ENCODE data around the gene SFXN1.
"Not testable (repeated sequence)": the region's sequence is repeated elsewhere in the genome, so short reads cannot be mapped to it uniquely, and the experiment has no call there.

SFXN1 gene

GRCh38 chr5:175454338-175454737 lies 24.0 kb upstream of the SFXN1 start:
- not testable (repeated sequence) for H3K4me1 ChIP-seq (ENCODE audit: control insufficient read depth, insufficient read depth, low read length); H3K27me3 ChIP-seq (ENCODE audit: control insufficient read depth, insufficient read depth, low read length); H3K9ac ChIP-seq (ENCODE audit: low read length); H3K9me3 ChIP-seq (ENCODE audit: control insufficient read depth, low read length); H3K36me3 ChIP-seq (ENCODE audit: control insufficient read depth, insufficient read depth, low read length); H3K4me3 ChIP-seq (ENCODE audit: low read length)

GRCh38 chr5:175456105-175456742 lies 22.1 kb upstream of the SFXN1 start:
- Histone ChIP-seq H3K9me3 (ENCODE audit: control insufficient read depth, low read length) (no peaks in the 10 kb centered on the region), H3K27me3 (ENCODE audit: control insufficient read depth, insufficient read depth, low read length) (peaks cover 3% of the 10 kb centered on the region), H3K4me3 (ENCODE audit: low read length) (no peak overlapping the region), H3K9ac (ENCODE audit: low read length) (no peak overlapping the region), H3K4me1 (ENCODE audit: control insufficient read depth, insufficient read depth, low read length) (no peaks in the 10 kb centered on the region), H3K36me3 (ENCODE audit: control insufficient read depth, insufficient read depth, low read length) (no peaks in the 10 kb centered on the region)

GRCh38 chr5:175457466-175457865 lies 20.9 kb upstream of the SFXN1 start:
- Histone ChIP-seq H3K27me3 (ENCODE audit: control insufficient read depth, insufficient read depth, low read length) (peaks cover 3% of the 10 kb centered on the region), H3K9me3 (ENCODE audit: control insufficient read depth, low read length) (no peaks in the 10 kb centered on the region), H3K9ac (ENCODE audit: low read length) (no peak overlapping the region), H3K4me3 (ENCODE audit: low read length) (no peak overlapping the region), H3K4me1 (ENCODE audit: control insufficient read depth, insufficient read depth, low read length) (no peaks in the 10 kb centered on the region), H3K36me3 (ENCODE audit: control insufficient read depth, insufficient read depth, low read length) (no peaks in the 10 kb centered on the region)

GRCh38 chr5:175460126-175460525 lies 18.2 kb upstream of the SFXN1 start:
- H3K27me3 ChIP-seq (ENCODE audit: control insufficient read depth, insufficient read depth, low read length), result peaks cover 1% of the 10 kb centered on the region
- no peaks in the 10 kb centered on the region for H3K9me3 ChIP-seq (ENCODE audit: control insufficient read depth, low read length)
- H3K4me1 ChIP-seq (ENCODE audit: control insufficient read depth, insufficient read depth, low read length), result no peaks in the 10 kb centered on the region
- H3K4me3 ChIP-seq (ENCODE audit: low read length), result no peak overlapping the region
- no peaks in the 10 kb centered on the region for H3K36me3 ChIP-seq (ENCODE audit: control insufficient read depth, insufficient read depth, low read length)
- no peak overlapping the region for H3K9ac ChIP-seq (ENCODE audit: low read length)

- no peaks in the 10 kb centered on the region for H3K36me3 ChIP-seq (ENCODE audit: control insufficient read depth, insufficient read depth, low read length)
- H3K4me3 ChIP-seq (ENCODE audit: low read length), result no peak overlapping the region
- H3K4me1 ChIP-seq (ENCODE audit: control insufficient read depth, insufficient read depth, low read length), result no peaks in the 10 kb centered on the region
- H3K9ac ChIP-seq (ENCODE audit: low read length), result no peak overlapping the region
- no peaks in the 10 kb centered on the region for H3K9me3 ChIP-seq (ENCODE audit: control insufficient read depth, low read length)
- H3K27me3 ChIP-seq (ENCODE audit: control insufficient read depth, insufficient read depth, low read length), result no peaks in the 10 kb centered on the region
Measured at GRCh38 chr5:175460552-175460951, 17.8 kb upstream of the SFXN1 start.

GRCh38 chr5:175461370-175461769 lies 17.0 kb upstream of the SFXN1 start:
- H3K27me3 ChIP-seq (ENCODE audit: control insufficient read depth, insufficient read depth, low read length), result no peaks in the 10 kb centered on the region

GRCh38 chr5:175463641-175464040 lies 14.7 kb upstream of the SFXN1 start:
- Histone ChIP-seq H3K4me1 (ENCODE audit: control insufficient read depth, insufficient read depth, low read length) (no peaks in the 10 kb centered on the region), H3K27me3 (ENCODE audit: control insufficient read depth, insufficient read depth, low read length) (no peaks in the 10 kb centered on the region), H3K4me3 (ENCODE audit: low read length) (no peak overlapping the region), H3K9ac (ENCODE audit: low read length) (no peak overlapping the region), H3K36me3 (ENCODE audit: control insufficient read depth, insufficient read depth, low read length) (no peaks in the 10 kb centered on the region), H3K9me3 (ENCODE audit: control insufficient read depth, low read length) (no peaks in the 10 kb centered on the region)

More at GRCh38 chr5:175461370-175461769, 17.0 kb upstream of the SFXN1 start:
- Histone ChIP-seq H3K4me1 (ENCODE audit: control insufficient read depth, insufficient read depth, low read length) (no peaks in the 10 kb centered on the region), H3K9me3 (ENCODE audit: control insufficient read depth, low read length) (no peaks in the 10 kb centered on the region), H3K4me3 (ENCODE audit: low read length) (no peak overlapping the region), H3K9ac (ENCODE audit: low read length) (no peak overlapping the region), H3K36me3 (ENCODE audit: control insufficient read depth, insufficient read depth, low read length) (no peaks in the 10 kb centered on the region)

GRCh38 chr5:175464074-175464941 lies 14.1 kb upstream of the SFXN1 start:
- Histone ChIP-seq H3K4me1 (ENCODE audit: control insufficient read depth, insufficient read depth, low read length) (no peaks in the 10 kb centered on the region), H3K4me3 (ENCODE audit: low read length) (no peak overlapping the region), H3K9me3 (ENCODE audit: control insufficient read depth, low read length) (no peaks in the 10 kb centered on the region), H3K36me3 (ENCODE audit: control insufficient read depth, insufficient read depth, low read length) (no peaks in the 10 kb centered on the region), H3K27me3 (ENCODE audit: control insufficient read depth, insufficient read depth, low read length) (no peaks in the 10 kb centered on the region), H3K9ac (ENCODE audit: low read length) (no peak overlapping the region)

- H3K36me3 ChIP-seq (ENCODE audit: control insufficient read depth, insufficient read depth, low read length), result no peaks in the 10 kb centered on the region
- H3K9me3 ChIP-seq (ENCODE audit: control insufficient read depth, low read length), result no peaks in the 10 kb centered on the region
- no peak overlapping the region for H3K4me3 ChIP-seq (ENCODE audit: low read length)
- H3K27me3 ChIP-seq (ENCODE audit: control insufficient read depth, insufficient read depth, low read length), result no peaks in the 10 kb centered on the region
- no peak overlapping the region for H3K9ac ChIP-seq (ENCODE audit: low read length)
- no peaks in the 10 kb centered on the region for H3K4me1 ChIP-seq (ENCODE audit: control insufficient read depth, insufficient read depth, low read length)
Measured at GRCh38 chr5:175464942-175465233, 13.5 kb upstream of the SFXN1 start.

GRCh38 chr5:175465282-175465681 lies 13.1 kb upstream of the SFXN1 start:
- Histone ChIP-seq H3K9me3 (ENCODE audit: control insufficient read depth, low read length) (no peaks in the 10 kb centered on the region), H3K9ac (ENCODE audit: low read length) (no peak overlapping the region), H3K4me3 (ENCODE audit: low read length) (no peak overlapping the region), H3K4me1 (ENCODE audit: control insufficient read depth, insufficient read depth, low read length) (no peaks in the 10 kb centered on the region), H3K36me3 (ENCODE audit: control insufficient read depth, insufficient read depth, low read length) (no peaks in the 10 kb centered on the region), H3K27me3 (ENCODE audit: control insufficient read depth, insufficient read depth, low read length) (no peaks in the 10 kb centered on the region)

GRCh38 chr5:175466700-175467318 lies 11.6 kb upstream of the SFXN1 start:
- Histone ChIP-seq H3K4me1 (ENCODE audit: control insufficient read depth, insufficient read depth, low read length) (no peaks in the 10 kb centered on the region), H3K27me3 (ENCODE audit: control insufficient read depth, insufficient read depth, low read length) (no peaks in the 10 kb centered on the region)

GRCh38 chr5:175467983-175468690 lies 10.2 kb upstream of the SFXN1 start:
- Histone ChIP-seq H3K9ac (ENCODE audit: low read length) (no peak overlapping the region), H3K36me3 (ENCODE audit: control insufficient read depth, insufficient read depth, low read length) (no peaks in the 10 kb centered on the region), H3K4me3 (ENCODE audit: low read length) (no peak overlapping the region), H3K9me3 (ENCODE audit: control insufficient read depth, low read length) (no peaks in the 10 kb centered on the region), H3K27me3 (ENCODE audit: control insufficient read depth, insufficient read depth, low read length) (no peaks in the 10 kb centered on the region), H3K4me1 (ENCODE audit: control insufficient read depth, insufficient read depth, low read length) (no peaks in the 10 kb centered on the region)

More at GRCh38 chr5:175466700-175467318, 11.6 kb upstream of the SFXN1 start:
- no peak overlapping the region for H3K4me3 ChIP-seq (ENCODE audit: low read length)
- no peaks in the 10 kb centered on the region for H3K36me3 ChIP-seq (ENCODE audit: control insufficient read depth, insufficient read depth, low read length)
- H3K9me3 ChIP-seq (ENCODE audit: control insufficient read depth, low read length), result no peaks in the 10 kb centered on the region
- no peak overlapping the region for H3K9ac ChIP-seq (ENCODE audit: low read length)

Data from mucosa of stomach (tissue), 1 donor.